CD4-positive, alpha-beta T cell (primary cell): Measurements from ENCODE around the gene CDK15. TPM values are rescaled to one million over a fixed set of nuclear protein-coding genes. Genes with fewer than 3 reads are reported as not detected.

Experiments
- ATAC-seq: fragments of 200-7000 bp; cut with Tn5 transposase; one replicate; pipeline ENCODE4 v1.10.0; 2022; ENCODE audit warnings: mild to moderate bottlenecking; ENCODE audit not compliant: poor library complexity
- CTCF ChIA-PET: fragments of 350-600 bp; sonication (Branson Sonifier 250); formaldehyde crosslinking; loops from one replicate; lab custom pipeline; 2021; ENCODE audit warnings: antibody characterized with exemption, inconsistent platforms; lab: Charles Lee
- POLR2A ChIA-PET: fragments of 350-600 bp; sonication (Branson Sonifier 250); formaldehyde crosslinking; loops from one replicate; lab custom pipeline; 2021; ENCODE audit warnings: antibody characterized with exemption, inconsistent platforms; lab: Charles Lee
- DNase-seq, 14 experiments: peaks; one replicate each; pipeline ENCODE4 v3.0.0-alpha.2; 2013 to 2020; ENCODE audit warnings: mixed read lengths in 2 of 14
- H3K27ac ChIP-seq, 2 donors: one replicate each; pipeline versions ENCODE4 v1.5.1 to v1.7.0; 2013; ENCODE audit warnings: low read length in 2 of 2, low read depth in 1 of 2, mild to moderate bottlenecking in 1 of 2
- H3K27me3 ChIP-seq, 2 experiments: 1 replicate in 1 of 2; 2 replicates in 1 of 2; pipeline versions ENCODE4 v1.6.1 to v1.7.0; 2013; ENCODE audit warnings: low read length in 2 of 2, control low read depth in 1 of 2, mild to moderate bottlenecking in 1 of 2, moderate library complexity in 1 of 2; ENCODE audit not compliant: insufficient read depth in 2 of 2, control insufficient read depth in 1 of 2
- H3K36me3 ChIP-seq: one replicate; pipeline ENCODE4 v1.6.1; 2013; ENCODE audit warnings: low read length, control low read depth; ENCODE audit not compliant: insufficient read depth
- H3K4me1 ChIP-seq: one replicate; pipeline ENCODE4 v1.6.1; 2013; ENCODE audit warnings: low read length, control low read depth; ENCODE audit not compliant: insufficient read depth
- H3K4me3 ChIP-seq: one replicate; pipeline ENCODE4 v1.5.1; 2013; ENCODE audit warnings: mild to moderate bottlenecking, low read length, moderate library complexity
- H3K9me3 ChIP-seq, 2 experiments: 1 replicate in 1 of 2; 2 replicates in 1 of 2; pipeline versions ENCODE4 v1.6.1 to v1.7.0; 2013; ENCODE audit warnings: low read length in 2 of 2, mild to moderate bottlenecking in 2 of 2, control low read depth in 1 of 2, moderate library complexity in 1 of 2; ENCODE audit not compliant: control insufficient read depth in 1 of 2, insufficient read depth in 1 of 2
- H3K27ac Mint-ChIP-seq: one replicate; pipeline ENCODE4 v1.8.0; 2020; ENCODE audit warnings: mixed read lengths
- H3K27me3 Mint-ChIP-seq: one replicate; pipeline ENCODE4 v1.8.0; 2021; ENCODE audit warnings: mixed read lengths
- H3K36me3 Mint-ChIP-seq: one replicate; pipeline ENCODE4 v1.8.0; 2021; ENCODE audit warnings: low read depth, mixed read lengths
- H3K4me1 Mint-ChIP-seq: one replicate; pipeline ENCODE4 v1.8.0; 2021; ENCODE audit warnings: low read depth, mixed read lengths
- H3K4me3 Mint-ChIP-seq: one replicate; pipeline ENCODE4 v1.8.0; 2020; ENCODE audit warnings: mild to moderate bottlenecking, mixed read lengths
- H3K9me3 Mint-ChIP-seq: one replicate; pipeline ENCODE4 v1.8.0; 2020; ENCODE audit warnings: mixed read lengths
- CTCF ChIP-seq: fragments of 200-600 bp; IDR thresholded peaks from one replicate; pipeline ENCODE4 v1.8.0; 2022; ENCODE audit warnings: antibody characterized with exemption, mild to moderate bottlenecking
- intact Hi-C, 2 experiments: fragments of 100-400 bp; cut with DNase I in 1 of 2; cut with micrococcal nuclease in 1 of 2; formaldehyde crosslinking; loops; one replicate each; pipeline versions ENCODE4 v1.15.1 to v1.9.0; 2023 to 2025; cut with DNase I, micrococcal nuclease
- total RNA-seq, 174 experiments: library from RNA in 2 of 174; stranded (reverse) in 2 of 174; gene quantifications; one replicate each; pipeline ENCODE4 v1.2.3 and lab custom pipeline; 2021 to 2026

Gene CDK15
- total RNA-seq, 2 experiments from 2014 or later: not detected

- no peak overlapping the region for H3K27ac Mint-ChIP-seq
- peaks cover 0 to 4% of the 10 kb centered on the region in 2 experiments for H3K27me3 ChIP-seq
- no peaks in the 10 kb centered on the region for H3K9me3 Mint-ChIP-seq
- peaks cover 12% of the 10 kb centered on the region for H3K4me1 Mint-ChIP-seq
- ChIA-PET POLR2A (no interaction called here), CTCF (no interaction called here)
- no peaks in the 10 kb centered on the region for H3K9me3 ChIP-seq
- H3K27me3 Mint-ChIP-seq: peaks cover 7% of the 10 kb centered on the region
- no peak overlapping the region for H3K4me3 ChIP-seq
- DNase-seq: no peak
- TF ChIP-seq CTCF: no peak
- no peak for ATAC-seq
- no peaks in the 10 kb centered on the region for H3K36me3 Mint-ChIP-seq
- H3K27ac ChIP-seq: no peak overlapping the region
- H3K4me1 ChIP-seq: peaks cover 9% of the 10 kb centered on the region
- no peak overlapping the region for H3K4me3 Mint-ChIP-seq
- intact Hi-C loops: no loop called here
- no peaks in the 10 kb centered on the region for H3K36me3 ChIP-seq
These were observed 103.0 kb downstream of the CDK15 start for GRCh38 chr2:201909348-201909747.

GRCh38 chr2:201909961-201910361 is 103.6 kb downstream of the CDK15 start:
- ChIA-PET POLR2A (no interaction called here), CTCF (no interaction called here)
- Histone ChIP-seq H3K27ac (no peak overlapping the region), H3K4me3 (no peak overlapping the region), H3K9me3 (no peaks in the 10 kb centered on the region), H3K4me1 (peaks cover 9% of the 10 kb centered on the region), H3K27me3 (no peaks in the 10 kb centered on the region), H3K36me3 (no peaks in the 10 kb centered on the region)
- TF ChIP-seq CTCF: no peak
- intact Hi-C loops: no loop called here
- Mint-ChIP-seq H3K4me1 (peaks cover 12% of the 10 kb centered on the region), H3K36me3 (no peaks in the 10 kb centered on the region), H3K27ac (no peak overlapping the region), H3K9me3 (no peaks in the 10 kb centered on the region), H3K27me3 (peaks cover 4% of the 10 kb centered on the region), H3K4me3 (no peak overlapping the region)
- ATAC-seq (no peak), DNase-seq (peak in 1 of 14 experiments; percentile 14)

- intact Hi-C loops: no loop called here
- H3K27ac Mint-ChIP-seq: no peak overlapping the region
- ATAC-seq (no peak), DNase-seq (no peak)
- Histone ChIP-seq H3K27ac (no peak overlapping the region), H3K27me3 (no peaks in the 10 kb centered on the region), H3K4me1 (peaks cover 9% of the 10 kb centered on the region), H3K4me3 (no peak overlapping the region), H3K9me3 (no peaks in the 10 kb centered on the region), H3K36me3 (no peaks in the 10 kb centered on the region)
- ChIA-PET POLR2A (no interaction called here), CTCF (no interaction called here)
- peaks cover 12% of the 10 kb centered on the region for H3K4me1 Mint-ChIP-seq
- H3K4me3 Mint-ChIP-seq: no peak overlapping the region
- TF ChIP-seq CTCF: no peak
- H3K9me3 Mint-ChIP-seq: no peaks in the 10 kb centered on the region
- no peaks in the 10 kb centered on the region for H3K27me3 Mint-ChIP-seq
- H3K36me3 Mint-ChIP-seq: no peaks in the 10 kb centered on the region
These were observed 105.0 kb downstream of the CDK15 start for GRCh38 chr2:201911372-201911771.
